GM18951 (cell line): Measurements from ENCODE around the gene VSIG2.

Experiments used
- POLR2A ChIP-seq: IDR thresholded peaks from 4 replicates; pipeline ENCODE4 v1.6.1; 2011; ENCODE audit warnings: mild to moderate bottlenecking; ENCODE audit not compliant: insufficient read length, insufficient read depth; ENCODE audit errors: extremely low read depth
- in situ Hi-C: fragments of 300-500 bp; cut with MboI; formaldehyde crosslinking; loops from one replicate; pipeline ENCODE4 v1.12.0; 2022; ENCODE audit warnings: low sequenced_read_pairs, mixed read lengths, inconsistent platforms; ENCODE audit not compliant: unreplicated experiment

Gene VSIG2

DNA sequence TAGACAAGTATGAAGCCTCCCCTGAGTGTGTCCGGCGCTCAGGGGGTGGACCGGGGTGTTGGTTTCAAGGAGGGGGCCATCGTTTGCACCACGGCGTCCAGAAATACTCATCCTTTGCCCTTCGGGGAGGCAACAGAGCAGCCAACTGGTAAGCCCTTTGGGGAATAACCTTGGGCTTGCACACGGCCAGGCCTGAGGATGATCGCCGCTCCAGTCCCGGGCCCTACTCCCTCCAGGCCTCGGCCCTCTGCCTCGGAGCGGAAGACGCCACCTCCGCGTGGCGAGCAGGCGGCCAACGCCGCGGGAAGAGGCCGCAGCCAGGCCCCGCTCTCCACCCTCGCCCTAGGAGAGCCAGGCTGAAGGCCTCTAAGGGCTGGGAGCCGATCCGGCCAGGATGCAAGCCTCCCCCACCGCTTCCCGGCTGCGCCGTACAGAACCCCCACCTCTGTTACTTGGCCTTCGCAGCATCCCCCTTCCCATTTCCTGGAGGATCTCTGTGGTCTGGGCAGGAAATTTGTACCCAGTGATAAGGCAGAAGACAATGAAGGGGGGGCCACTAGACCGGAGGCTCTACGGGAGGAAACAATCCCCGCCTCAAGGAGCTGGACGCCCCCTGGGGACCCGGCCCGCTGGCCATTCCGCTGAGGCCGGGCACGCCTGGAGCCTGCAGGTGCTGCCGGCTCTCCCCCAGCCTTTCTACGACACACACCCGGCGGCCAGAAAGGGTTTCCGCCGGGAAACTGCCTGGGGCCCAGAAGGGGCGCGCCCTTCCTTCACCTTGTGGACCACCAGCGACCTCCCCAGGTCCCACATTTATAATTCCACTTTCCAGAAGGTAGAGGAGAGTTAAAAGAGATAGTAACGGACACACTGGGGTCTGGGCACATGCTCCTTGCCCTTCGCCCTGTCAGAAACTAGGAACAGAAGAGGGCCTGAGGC lies 7.5 kb upstream of the VSIG2 start:
- in situ Hi-C loops = loop anchor here (10.0 kb wide), 1 partner anchor 85 kb away; the partner anchor contains the start of genes SIAE and SPA17
- TF ChIP-seq POLR2A = peak; percentile 33

GRCh38 chr11:124758355-124759265 lies 6.6 kb upstream of the VSIG2 start:
- TF ChIP-seq POLR2A = no peak
- in situ Hi-C loops = no loop called here

DNA sequence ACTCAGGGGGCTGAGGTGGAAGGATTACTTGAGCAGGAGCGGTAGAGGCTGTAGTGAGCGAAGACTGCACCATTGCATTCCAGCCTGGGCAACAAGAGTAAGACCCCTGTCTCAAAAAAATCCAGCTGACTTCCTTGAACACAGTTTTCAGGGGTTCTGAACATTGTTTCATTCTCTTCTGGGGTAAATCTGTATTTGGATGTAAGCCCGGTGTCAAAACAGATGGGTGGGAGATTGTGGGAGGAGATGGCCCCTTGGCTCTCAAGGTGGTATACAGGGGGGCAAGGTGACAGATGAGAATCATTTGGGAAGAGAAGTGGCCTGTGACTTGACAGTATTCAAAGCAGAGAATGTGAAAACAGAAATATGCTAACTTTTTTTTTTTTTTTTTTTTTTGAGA lies 5.3 kb upstream of the VSIG2 start:
- in situ Hi-C loops = no loop called here
- no peak for TF ChIP-seq POLR2A

GRCh38 chr11:124756753-124757227 lies 4.7 kb upstream of the VSIG2 start:
- in situ Hi-C loops = no loop called here
- no peak for TF ChIP-seq POLR2A

GRCh38 chr11:124756033-124756752 lies 4.1 kb upstream of the VSIG2 start:
- in situ Hi-C loops = no loop called here
- no peak for TF ChIP-seq POLR2A

GRCh38 chr11:124754710-124755109 lies 2.7 kb upstream of the VSIG2 start:
- TF ChIP-seq POLR2A = no peak
- in situ Hi-C loops = no loop called here

DNA sequence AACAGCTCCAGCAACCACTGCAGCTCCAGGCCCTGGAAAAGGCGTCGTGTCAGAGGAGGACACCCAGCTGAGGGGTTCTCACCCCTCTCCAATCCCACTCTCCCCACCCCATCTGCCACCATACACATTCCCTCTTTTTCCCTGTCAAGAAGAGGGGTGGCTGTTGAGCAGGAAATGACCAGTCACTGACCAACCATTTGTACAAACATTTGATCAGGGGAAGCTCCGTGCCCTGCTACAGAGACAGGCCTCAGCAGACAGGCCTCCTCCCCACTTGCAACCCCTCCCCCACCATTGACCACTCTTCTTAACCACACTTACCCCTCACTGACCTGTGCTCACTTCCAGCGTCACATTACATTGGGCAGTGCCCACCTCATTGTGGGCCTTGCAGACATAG lies 2.3 kb upstream of the VSIG2 start:
- TF ChIP-seq POLR2A = no peak
- in situ Hi-C loops = no loop called here

DNA sequence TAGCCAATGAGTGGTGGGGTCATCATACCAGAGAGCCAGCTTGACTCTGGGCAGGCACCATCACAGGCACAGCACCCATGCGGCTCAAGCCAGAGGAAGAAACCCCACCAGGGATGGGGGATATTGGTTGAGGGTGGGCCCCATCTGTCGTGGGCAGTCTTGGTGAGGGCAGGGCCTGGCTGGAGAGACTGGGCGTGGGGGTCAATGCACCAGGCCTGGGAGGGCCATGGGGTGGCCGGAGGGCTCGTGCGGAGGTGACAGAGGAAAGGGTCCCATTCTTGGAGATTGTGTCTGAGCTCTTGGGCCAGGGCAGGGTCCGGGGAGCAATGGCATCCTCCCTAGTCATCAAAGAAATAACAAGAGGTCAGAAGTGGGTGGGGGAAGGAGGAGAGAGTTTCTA lies 1.6 kb upstream of the VSIG2 start:
- TF ChIP-seq POLR2A = no peak
- in situ Hi-C loops = no loop called here

DNA sequence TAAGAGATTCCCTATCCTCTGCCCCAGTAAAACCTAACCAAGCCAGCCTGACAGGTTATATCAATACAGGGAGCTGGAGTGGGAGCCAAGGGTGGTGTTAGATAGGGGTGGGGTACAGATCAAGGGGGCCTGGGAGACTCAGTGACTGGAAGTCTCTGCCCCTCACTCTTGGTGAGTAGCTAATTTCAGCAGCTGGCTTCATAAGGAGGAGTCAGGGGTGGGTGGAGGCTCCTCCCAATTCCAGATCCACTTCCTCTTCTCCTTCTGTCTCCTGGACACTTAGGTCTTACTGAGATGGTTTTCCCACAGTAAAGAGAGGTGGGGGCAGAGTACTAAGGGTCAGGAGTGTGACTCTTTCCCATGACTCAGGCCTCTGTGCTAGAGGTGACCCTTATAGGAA lies 1.1 kb upstream of the VSIG2 start:
- TF ChIP-seq POLR2A = no peak
- in situ Hi-C loops = no loop called here

GRCh38 chr11:124752471-124753102 lies 532 bp upstream of the VSIG2 start:
- TF ChIP-seq POLR2A = no peak

GRCh38 chr11:124751391-124751740 lies 689 bp downstream of the VSIG2 start:
- TF ChIP-seq POLR2A = no peak
- in situ Hi-C loops = no loop called here

More at GRCh38 chr11:124752471-124753102, 532 bp upstream of the VSIG2 start:
- in situ Hi-C loops = no loop called here

DNA sequence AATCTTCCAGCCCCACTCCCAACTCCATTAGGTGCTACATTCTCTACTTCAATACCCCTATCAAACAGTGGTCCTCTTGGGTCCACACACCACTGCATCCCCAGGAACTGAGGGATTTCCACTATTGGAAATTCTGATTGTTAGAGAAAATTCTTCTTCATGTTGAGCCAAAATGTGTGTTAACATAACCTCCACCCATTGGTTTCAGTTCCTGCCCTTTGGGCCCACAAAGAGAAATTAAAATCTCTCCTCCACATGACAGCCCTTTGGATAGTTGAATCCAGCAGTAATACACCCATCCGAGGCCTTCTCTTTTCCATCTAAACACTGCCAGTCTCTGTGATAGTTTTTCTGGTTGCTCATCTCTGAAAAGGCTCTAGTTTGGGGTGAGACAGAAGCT lies 2.1 kb downstream of the VSIG2 start:
- no peak for TF ChIP-seq POLR2A
- in situ Hi-C loops = no loop called here
